ENCODE results near the gene KRAS.

The KRAS gene

GRCh38 chr12:25186788-25187402 is 63.8 kb downstream of the KRAS start:
- Histone ChIP-seq H3K27me3 (no peaks in the 10 kb centered on the region), H3K36me3 (no peaks in the 10 kb centered on the region), H3K4me3 (no peak overlapping the region), H3K27ac (no peak overlapping the region), H3K9me3 (no peaks in the 10 kb centered on the region), H3K4me2 (no peak overlapping the region), H3K4me1 (no peaks in the 10 kb centered on the region), H4K20me1 (no peaks in the 10 kb centered on the region), H3K9ac (no peak overlapping the region)
- no peak for TF ChIP-seq Cebpa-rat (IDR thresholded peaks at IDR 0.05)

- Histone ChIP-seq H4K20me1 (no peaks in the 10 kb centered on the region), H3K4me3 (no peak overlapping the region), H3K27me3 (no peaks in the 10 kb centered on the region), H3K4me1 (no peaks in the 10 kb centered on the region), H3K36me3 (no peaks in the 10 kb centered on the region), H3K27ac (no peak overlapping the region), H3K9me3 (no peaks in the 10 kb centered on the region), H3K4me2 (no peak overlapping the region), H3K9ac (no peak overlapping the region)
- no peak for TF ChIP-seq Cebpa-rat (IDR thresholded peaks at IDR 0.05)
Measured at GRCh38 chr12:25186038-25186787, 64.5 kb downstream of the KRAS start.

DNA sequence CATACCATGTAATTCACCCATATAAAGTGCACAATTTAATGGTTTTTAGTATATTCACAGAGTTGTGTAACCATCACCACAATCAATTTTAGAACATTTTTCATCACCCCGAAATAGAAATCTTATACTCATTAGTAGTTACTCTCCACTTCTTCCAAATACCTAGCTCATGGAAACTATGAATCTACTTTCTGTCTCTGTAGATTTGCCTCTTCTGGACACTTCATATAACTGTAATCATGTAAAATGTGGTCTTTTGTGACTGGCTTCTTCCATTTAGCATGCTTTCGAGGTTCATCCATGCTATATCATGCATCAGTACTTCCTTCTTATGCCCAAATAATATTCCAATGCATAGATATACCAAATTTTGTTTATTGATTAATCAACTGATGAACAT is 66.6 kb downstream of the KRAS start:
- Histone ChIP-seq H3K27ac (no peak overlapping the region), H3K4me3 (no peak overlapping the region), H3K27me3 (no peaks in the 10 kb centered on the region), H3K36me3 (no peaks in the 10 kb centered on the region), H3K4me1 (no peaks in the 10 kb centered on the region), H3K9me3 (no peaks in the 10 kb centered on the region), H4K20me1 (no peaks in the 10 kb centered on the region), H3K4me2 (no peak overlapping the region), H3K9ac (no peak overlapping the region)
- TF ChIP-seq Cebpa-rat (IDR thresholded peaks at IDR 0.05) = no peak

GRCh38 chr12:25182765-25183164 is 68.0 kb downstream of the KRAS start:
- H3K27ac ChIP-seq = no peak overlapping the region
- no peak overlapping the region for H3K9ac ChIP-seq
- H3K4me3 ChIP-seq = no peak overlapping the region
- H4K20me1 ChIP-seq = no peaks in the 10 kb centered on the region
- H3K4me1 ChIP-seq = no peaks in the 10 kb centered on the region
- H3K27me3 ChIP-seq = no peaks in the 10 kb centered on the region
- no peaks in the 10 kb centered on the region for H3K36me3 ChIP-seq
- no peaks in the 10 kb centered on the region for H3K9me3 ChIP-seq
- H3K4me2 ChIP-seq = no peak overlapping the region
- no peak for TF ChIP-seq Cebpa-rat (IDR thresholded peaks at IDR 0.05)

- Histone ChIP-seq H3K9ac (no peak overlapping the region), H3K4me1 (no peaks in the 10 kb centered on the region), H4K20me1 (no peaks in the 10 kb centered on the region), H3K4me2 (no peak overlapping the region), H3K27ac (no peak overlapping the region), H3K4me3 (no peak overlapping the region), H3K9me3 (no peaks in the 10 kb centered on the region), H3K27me3 (no peaks in the 10 kb centered on the region), H3K36me3 (no peaks in the 10 kb centered on the region)
- no peak; the same call in 1 of the 2 replicates for TF ChIP-seq Cebpa-rat (IDR thresholded peaks at IDR 0.05)
Measured at GRCh38 chr12:25162866-25163265, 87.9 kb downstream of the KRAS start.

DNA sequence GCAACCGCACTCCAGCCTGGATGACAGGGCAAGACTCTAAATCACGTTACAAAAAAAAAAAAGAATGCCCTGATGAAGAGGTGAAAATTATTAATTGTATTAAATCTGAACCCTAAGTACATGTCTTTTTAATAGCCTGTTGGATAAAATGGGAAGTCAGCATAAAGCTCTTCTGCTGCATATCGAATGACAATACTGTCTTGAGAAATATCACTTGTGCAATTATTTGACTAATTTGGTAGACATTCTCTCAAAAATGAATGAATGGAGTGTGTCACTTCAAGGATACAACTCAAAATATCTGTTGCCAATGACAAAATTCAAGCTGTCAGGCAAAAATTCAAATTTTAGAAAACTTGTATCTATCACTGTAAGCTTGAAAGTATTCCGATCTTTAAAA is 94.7 kb downstream of the KRAS start:
- Histone ChIP-seq H3K27ac (no peak overlapping the region), H3K9ac (no peak overlapping the region), H3K4me3 (no peak overlapping the region), H3K36me3 (no peaks in the 10 kb centered on the region), H3K27me3 (no peaks in the 10 kb centered on the region), H3K4me2 (no peak overlapping the region), H3K9me3 (no peaks in the 10 kb centered on the region), H4K20me1 (no peaks in the 10 kb centered on the region), H3K4me1 (peaks cover 15% of the 10 kb centered on the region)
- no peak for TF ChIP-seq Cebpa-rat (IDR thresholded peaks at IDR 0.05)

GRCh38 chr12:25155022-25155576 is 95.6 kb downstream of the KRAS start:
- Histone ChIP-seq H4K20me1 (no peaks in the 10 kb centered on the region), H3K9me3 (no peaks in the 10 kb centered on the region), H3K4me1 (peaks cover 15% of the 10 kb centered on the region), H3K27ac (no peak overlapping the region), H3K4me2 (no peak overlapping the region), H3K27me3 (no peaks in the 10 kb centered on the region), H3K9ac (no peak overlapping the region), H3K4me3 (no peak overlapping the region), H3K36me3 (no peaks in the 10 kb centered on the region)
- no peak for TF ChIP-seq Cebpa-rat (IDR thresholded peaks at IDR 0.05)
